H1 (cell line): ENCODE data around the gene SMAD1. TPM values are rescaled to one million over a fixed set of nuclear protein-coding genes. Genes with fewer than 3 reads are reported as not detected.

Source experiments
- EP300 ChIP-seq, 2 experiments: IDR thresholded peaks; 1 replicate in 1 of 2; 2 replicates in 1 of 2; pipeline ENCODE4 v1.6.1; 2011 to 2012; ENCODE audit warnings: low read depth in 2 of 2, low read length in 2 of 2, mild to moderate bottlenecking in 2 of 2, borderline replicate concordance in 1 of 2, inconsistent platforms in 1 of 2, moderate library complexity in 1 of 2
- EZH2 ChIP-seq: fragments of 200-600 bp; sonication (generic); IDR thresholded peaks from 2 replicates; pipeline ENCODE4 v1.7.1; 2012; ENCODE audit warnings: low read depth, mild to moderate bottlenecking, moderate library complexity, low read length, inconsistent platforms; ENCODE audit not compliant: severe bottlenecking
- KDM1A ChIP-seq: fragments of 200-600, 300-600 bp; sonication (generic); IDR thresholded peaks from 2 replicates; pipeline ENCODE4 v1.7.1; 2016; ENCODE audit warnings: mild to moderate bottlenecking, low read length, borderline replicate concordance
- SAP30 ChIP-seq: fragments of 300-600 bp; sonication (generic); IDR thresholded peaks from 2 replicates; pipeline ENCODE4 v1.7.1; 2012; ENCODE audit warnings: low read length, moderate library complexity, mild to moderate bottlenecking, inconsistent platforms; ENCODE audit not compliant: insufficient read depth, insufficient replicate concordance
- SIX5 ChIP-seq: IDR thresholded peaks from 2 replicates; pipeline ENCODE4 v1.6.1; 2011; ENCODE audit warnings: mild to moderate bottlenecking, low read depth, low read length
- polyA plus RNA-seq, 7 experiments: library from polyadenylated mRNA; depleted of rRNA in 3 of 7; stranded (reverse) in 5 of 7; unstranded in 2 of 7; fragments of >200 nt in 5 of 7; fragments of 200-250 nt in 2 of 7; gene quantifications; 1 replicate in 5 of 7; 2 replicates in 1 of 7; 4 replicates in 1 of 7; pipeline versions ENCODE4 v1.2.1 to v1.2.3, GENCODE V29; 2011 to 2013; ENCODE audit warnings: missing spikeins in 2 of 7, mixed read lengths in 2 of 7
- total RNA-seq: library from RNA; stranded (reverse); fragmentation: NEBNext Ultra II Directional; extraction: Animal tissue kit (Norgen Biotek cat#: 25700); gene quantifications from 2 replicates; pipeline ENCODE4 v1.2.1, GENCODE V29; 2021

Gene SMAD1
- total and polyA plus RNA-seq, 2 of the 8 experiments (the other 6 are each of a cell fraction or from before 2014, with no cell fraction given) = 22.6 to 25.3 TPM

DNA sequence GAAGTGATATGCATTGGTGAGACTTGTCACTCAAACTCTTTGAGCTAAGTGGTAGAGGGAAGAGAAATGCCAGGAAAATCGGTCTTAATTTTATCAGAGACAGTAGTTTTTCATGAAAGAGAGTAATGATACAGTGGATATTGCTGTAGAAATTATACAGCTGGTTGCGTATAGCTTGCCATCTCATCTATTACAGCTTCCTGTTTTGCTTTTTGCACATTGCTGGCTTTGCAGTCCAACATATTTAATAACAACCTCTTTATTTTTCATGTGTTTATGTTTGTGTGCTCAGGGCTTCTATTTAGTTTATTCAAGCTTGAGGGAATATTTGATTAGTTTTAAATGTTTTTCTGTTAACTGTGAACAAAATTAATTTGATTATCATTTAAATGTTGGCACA, 11.5 kb downstream of the SMAD1 start (continued):
- TF ChIP-seq EZH2 (no peak), EP300 (IDR thresholded peaks at IDR 0.05; ENCODE audit: borderline replicate concordance in 1 of 2, low read depth in 2 of 2, low read length in 2 of 2) (no peak), SIX5 (no peak), KDM1A (no peak), SAP30 (no peak)
- TF ChIP-seq, all 59 proteins: peak for 0
